Measurements from ENCODE around the gene SLC25A38. TPM values are rescaled to one million over a fixed set of nuclear protein-coding genes. Genes with fewer than 3 reads are reported as not detected.

SLC25A38 gene
- total and polyA plus RNA-seq, 8 donors: 14.2 to 29.4 (median 24.0) TPM

GRCh38 chr3:39386318-39386717, 3.1 kb downstream of the SLC25A38 start:
- Histone ChIP-seq H3K4me3 (no peak overlapping the region), H3K4me1 (peaks cover 17 to 22% (median 19%) of the 10 kb centered on the region in 3 donors), H3K36me3 (peaks cover 0 to 2% (median 0%) of the 10 kb centered on the region in 3 donors), H3K27me3 (no peaks in the 10 kb centered on the region), H3K27ac (no peak overlapping the region), H3K9me3 (no peaks in the 10 kb centered on the region)
- FAIRE-seq (no peak), ATAC-seq (no peak), DNase-seq (no peak)
- TF ChIP-seq CTCF (IDR thresholded peaks at IDR 0.05): no peak
- 70 to 72% methylated on average over 5 of the region's 5 CpGs for WGBS, 2 donors
- intact Hi-C loops (cut with DNase I): no loop called here

- 53 to 64% methylated on average over 1 of the region's 1 CpG for WGBS, 2 donors
- FAIRE-seq (no peak), ATAC-seq (no peak), DNase-seq (no peak)
- Histone ChIP-seq H3K4me3 (no peak overlapping the region), H3K36me3 (peaks cover 3 to 14% (median 10%) of the 10 kb centered on the region in 3 donors), H3K4me1 (peaks cover 10 to 16% (median 15%) of the 10 kb centered on the region in 3 donors), H3K27me3 (no peaks in the 10 kb centered on the region), H3K27ac (no peak overlapping the region), H3K9me3 (no peaks in the 10 kb centered on the region)
- TF ChIP-seq CTCF (IDR thresholded peaks at IDR 0.05): no peak
- intact Hi-C loops (cut with DNase I): no loop called here
Observed at GRCh38 chr3:39387411-39387975, 4.3 kb downstream of the SLC25A38 start.

GRCh38 chr3:39388153-39388552, 5.0 kb downstream of the SLC25A38 start:
- 55 to 66% methylated on average over 2 of the region's 2 CpGs for WGBS, 2 donors
- DNase-seq: no peak
- no peak for ATAC-seq
- no peak for TF ChIP-seq CTCF (IDR thresholded peaks at IDR 0.05)
- Histone ChIP-seq H3K4me3 (no peak overlapping the region), H3K27ac (no peak overlapping the region), H3K9me3 (no peaks in the 10 kb centered on the region), H3K36me3 (peaks cover 3 to 20% (median 14%) of the 10 kb centered on the region in 3 donors), H3K27me3 (no peaks in the 10 kb centered on the region), H3K4me1 (peaks cover 7 to 14% (median 11%) of the 10 kb centered on the region in 3 donors)
- no peak for FAIRE-seq
- intact Hi-C loops (cut with DNase I): no loop called here

GRCh38 chr3:39388741-39389248, 5.6 kb downstream of the SLC25A38 start:
- FAIRE-seq: no peak
- Histone ChIP-seq H3K4me1 (peaks cover 7 to 14% (median 11%) of the 10 kb centered on the region in 3 donors), H3K27me3 (no peaks in the 10 kb centered on the region), H3K4me3 (no peak overlapping the region), H3K9me3 (no peaks in the 10 kb centered on the region), H3K36me3 (peaks cover 3 to 26% (median 14%) of the 10 kb centered on the region in 3 donors), H3K27ac (no peak overlapping the region)
- no peak for TF ChIP-seq CTCF (IDR thresholded peaks at IDR 0.05)
- WGBS, 2 donors: 78 to 85% methylated on average over 2 of the region's 2 CpGs
- intact Hi-C loops (cut with DNase I): no loop called here
- ATAC-seq: no peak
- DNase-seq: no peak

GRCh38 chr3:39390181-39390580, 7.0 kb downstream of the SLC25A38 start:
- Histone ChIP-seq H3K4me3 (no peak overlapping the region), H3K4me1 (peaks cover 2 to 11% (median 4%) of the 10 kb centered on the region in 3 donors), H3K9me3 (no peaks in the 10 kb centered on the region), H3K27me3 (no peaks in the 10 kb centered on the region), H3K27ac (no peak overlapping the region), H3K36me3 (peaks cover 6 to 34% (median 23%) of the 10 kb centered on the region in 3 donors)
- no peak for TF ChIP-seq CTCF (IDR thresholded peaks at IDR 0.05)
- intact Hi-C loops (cut with DNase I): no loop called here
- FAIRE-seq (no peak), ATAC-seq (no peak), DNase-seq (no peak)
- 90 to 91% methylated on average over 4 of the region's 4 CpGs for WGBS, 2 donors

Data from pancreas (tissue), 10 donors.